HCT116 (cell line): Measurements from ENCODE around the gene PRR14. TPM values are rescaled to one million over a fixed set of nuclear protein-coding genes. Genes with fewer than 3 reads are reported as not detected.

Experiments
- ATAC-seq: fragments of 200-7000 bp; cut with Tn5 transposase; 2 replicates; pipeline ENCODE4 v1.9.1; 2020; ENCODE audit warnings: mild to moderate bottlenecking, moderate library complexity
- BruUV-seq: library from RNA; stranded (reverse); fragments of 400-500 nt; replicated peaks from 2 replicates; lab custom pipeline; 2021; lab: Mats Ljungman, UMichigan
- CTCF ChIA-PET: fragments of 300-600 bp; sonication (Branson Sonifier 250); formaldehyde crosslinking; loops from one replicate; lab custom pipeline; 2021; ENCODE audit warnings: antibody characterized with exemption; lab: Charles Lee
- POLR2A ChIA-PET: fragments of 300-600, 350-600 bp; sonication (Branson Sonifier 250); formaldehyde crosslinking; loops from one replicate; lab custom pipeline; 2021; ENCODE audit warnings: antibody characterized with exemption; lab: Charles Lee
- RAD21 ChIA-PET, 2 experiments: fragments of 300-600 bp; sonication (Branson Sonifier 250); formaldehyde crosslinking; loops; one replicate each; lab custom pipeline; 2023; ENCODE audit warnings: low total read pairs in 2 of 2; ENCODE audit not compliant: uncharacterized antibody in 2 of 2, unreplicated experiment in 2 of 2, low non-redundant PET in 1 of 2; lab: Charles Lee
- DNase-seq: peaks from one replicate; pipeline ENCODE4 v3.0.0-alpha.2; 2010; ENCODE audit warnings: low read depth, low spot score
- H2AFZ ChIP-seq: fragments of 200-600 bp; shearing (Covaris generic), sonication (generic); 2 replicates; pipeline ENCODE4 v1.6.1; 2017; ENCODE audit warnings: low read depth, mixed run types, mixed read lengths, antibody characterized with exemption, low read length; ENCODE audit not compliant: poor library complexity, severe bottlenecking
- H3K27ac ChIP-seq: 2 replicates; pipeline ENCODE4 v1.5.1; 2012; ENCODE audit warnings: low read depth, low read length
- H3K27me3 ChIP-seq: fragments of 200-600 bp; sonication (generic); 2 replicates; pipeline ENCODE4 v1.6.1; 2016; ENCODE audit warnings: mixed run types, low read length, mixed read lengths; ENCODE audit not compliant: insufficient read depth
- H3K36me3 ChIP-seq, 2 experiments: fragments of 200-500 bp in 1 of 2; fragments of 200-600 bp in 1 of 2; sonication (Bioruptor generic) in 1 of 2; sonication (generic) in 1 of 2; 2 replicates each; pipeline versions ENCODE4 v1.5.1 to v1.6.1; 2014 to 2016; ENCODE audit warnings: low read length in 2 of 2, inconsistent platforms in 1 of 2, mixed read lengths in 1 of 2, mixed run types in 1 of 2; ENCODE audit not compliant: insufficient read depth in 2 of 2, control insufficient read depth in 1 of 2
- H3K4me1 ChIP-seq, 2 experiments: fragments of 200-600 bp in 1 of 2; sonication (generic) in 1 of 2; 2 replicates each; pipeline versions ENCODE4 v1.5.1 to v1.6.1; 2012 to 2017; ENCODE audit warnings: low read length in 2 of 2, inconsistent platforms in 1 of 2, mild to moderate bottlenecking in 1 of 2, mixed read lengths in 1 of 2, mixed run types in 1 of 2, moderate library complexity in 1 of 2; ENCODE audit not compliant: insufficient read depth in 2 of 2, control insufficient read depth in 1 of 2
- H3K4me2 ChIP-seq: fragments of 200-600 bp; sonication (generic); 2 replicates; pipeline ENCODE4 v1.6.1; 2017; ENCODE audit warnings: mixed run types, low read length, mixed read lengths
- H3K4me3 ChIP-seq, 2 experiments: fragments of 200-600 bp in 1 of 2; sonication (generic) in 1 of 2; replicated peaks in 1 of 2; 2 replicates each; pipeline ENCODE4 v1.5.1; 2011 to 2016; ENCODE audit warnings: low read length in 2 of 2, control low read depth in 1 of 2, low read depth in 1 of 2, mild to moderate bottlenecking in 1 of 2, mixed read lengths in 1 of 2, mixed run types in 1 of 2
- H3K79me2 ChIP-seq: fragments of 200-600 bp; sonication (generic); 2 replicates; pipeline ENCODE4 v1.6.1; 2017; ENCODE audit warnings: mild to moderate bottlenecking, mixed run types, low read length, moderate library complexity, mixed read lengths; ENCODE audit not compliant: insufficient read depth
- H3K9ac ChIP-seq: fragments of 200-600 bp; sonication (generic); 2 replicates; pipeline ENCODE4 v1.6.1; 2016; ENCODE audit warnings: low read length, mixed read lengths
- H3K9me2 ChIP-seq: fragments of 200-600 bp; sonication (generic), shearing (Covaris generic); 2 replicates; pipeline ENCODE4 v1.6.1; 2017; ENCODE audit warnings: mixed run types, mild to moderate bottlenecking, moderate library complexity; ENCODE audit not compliant: insufficient read depth
- H3K9me3 ChIP-seq, 2 experiments: fragments of 200-500 bp in 1 of 2; fragments of 200-600 bp in 1 of 2; sonication (Bioruptor generic) in 1 of 2; sonication (generic) in 1 of 2; 2 replicates each; pipeline ENCODE4 v1.6.1; 2014 to 2017; ENCODE audit warnings: low read length in 2 of 2, mixed read lengths in 2 of 2, inconsistent platforms in 1 of 2, low read depth in 1 of 2, mild to moderate bottlenecking in 1 of 2, mixed run types in 1 of 2, moderate library complexity in 1 of 2; ENCODE audit not compliant: control insufficient read depth in 1 of 2, insufficient read depth in 1 of 2
- H4K20me1 ChIP-seq: fragments of 200-600 bp; sonication (generic), shearing (Covaris generic); 2 replicates; pipeline ENCODE4 v1.6.1; 2017; ENCODE audit warnings: mixed run types, mild to moderate bottlenecking, moderate library complexity; ENCODE audit not compliant: insufficient read depth
- CEBPB ChIP-seq: IDR thresholded peaks from 2 replicates; pipeline ENCODE4 v1.6.1; 2012; ENCODE audit warnings: low read depth
- CTCF ChIP-seq, 3 experiments: fragments of 200-600 bp in 1 of 3; sonication (generic) in 1 of 3; IDR thresholded peaks in 2 of 3; conservative IDR thresholded peaks in 1 of 3; 2 replicates each; pipeline ENCODE4 v1.5.1; 2012 to 2017; ENCODE audit warnings: low read depth in 2 of 3, low read length in 2 of 3, antibody characterized with exemption in 1 of 3, borderline replicate concordance in 1 of 3, control low read depth in 1 of 3, mild to moderate bottlenecking in 1 of 3, mixed read lengths in 1 of 3, mixed run types in 1 of 3, moderate library complexity in 1 of 3; ENCODE audit not compliant: insufficient read depth in 1 of 3
- EGR1 ChIP-seq: IDR thresholded peaks from 2 replicates; pipeline ENCODE4 v1.6.1; 2012; ENCODE audit warnings: low read depth
- ELF1 ChIP-seq: IDR thresholded peaks from 2 replicates; pipeline ENCODE4 v1.6.1; 2012; ENCODE audit warnings: low read depth, borderline replicate concordance
- EZH2 ChIP-seq: fragments of 200-600 bp; sonication (generic); IDR thresholded peaks from 2 replicates; pipeline ENCODE4 v1.6.1; 2017; ENCODE audit warnings: antibody characterized with exemption, mixed run types
- EZH2phosphoT487 ChIP-seq: fragments of 200-600 bp; IDR thresholded peaks from 2 replicates; pipeline ENCODE4 v1.6.1; 2018; ENCODE audit warnings: antibody characterized with exemption, borderline replicate concordance
- SIN3A ChIP-seq: IDR thresholded peaks from 2 replicates; pipeline ENCODE4 v1.6.1; 2012; ENCODE audit warnings: low read depth
- SP1 ChIP-seq: IDR thresholded peaks from 2 replicates; pipeline ENCODE4 v1.6.1; 2012; ENCODE audit warnings: low read depth
- SRF ChIP-seq: IDR thresholded peaks from 2 replicates; pipeline ENCODE4 v1.6.1; 2012; ENCODE audit warnings: low read depth
- TCF7L2 ChIP-seq: IDR thresholded peaks from 2 replicates; pipeline ENCODE4 v1.7.0; 2011; ENCODE audit warnings: borderline replicate concordance, inconsistent platforms; ENCODE audit not compliant: insufficient read depth, insufficient read length; ENCODE audit errors: extremely low read depth
- YY1 ChIP-seq: IDR thresholded peaks from 2 replicates; pipeline ENCODE4 v1.6.1; 2011; ENCODE audit warnings: low read length, low read depth, moderate library complexity, mild to moderate bottlenecking; ENCODE audit not compliant: insufficient replicate concordance; ENCODE audit errors: extremely low read depth
- ZNF274 ChIP-seq: fragments of 200-500 bp; sonication (Bioruptor generic); IDR thresholded peaks from 2 replicates; pipeline ENCODE4 v1.6.1; 2014; ENCODE audit warnings: mild to moderate bottlenecking, low read depth, low read length, inconsistent platforms
- intact Hi-C: fragments of 100-400 bp; cut with micrococcal nuclease; formaldehyde crosslinking; loops from 2 replicates; pipeline ENCODE4 v1.10.0; 2022
- total RNA-seq: library from RNA; stranded (reverse); gene quantifications from one replicate; pipeline ENCODE4 v1.2.1, GENCODE V29; 2021; ENCODE audit not compliant: unreplicated experiment
- TF ChIP-seq, protein P1 (sequence below): IDR thresholded peaks from 2 replicates; pipeline ENCODE4 v1.6.1; 2012
- TF ChIP-seq, protein P2 (sequence below): IDR thresholded peaks from 2 replicates; pipeline ENCODE4 v1.6.1; 2012; ENCODE audit warnings: low read depth
- TF ChIP-seq, protein P3 (sequence below): IDR thresholded peaks from 2 replicates; pipeline ENCODE4 v1.6.1; 2012
- TF ChIP-seq, protein P4 (sequence below): IDR thresholded peaks from 2 replicates; pipeline ENCODE4 v1.6.1; 2011; ENCODE audit warnings: mild to moderate bottlenecking, low read length, moderate library complexity; ENCODE audit not compliant: insufficient replicate concordance; ENCODE audit errors: extremely low read depth

PRR14 gene
- total RNA-seq, 1 experiment from 2014 or later: 56.2 TPM

DNA sequence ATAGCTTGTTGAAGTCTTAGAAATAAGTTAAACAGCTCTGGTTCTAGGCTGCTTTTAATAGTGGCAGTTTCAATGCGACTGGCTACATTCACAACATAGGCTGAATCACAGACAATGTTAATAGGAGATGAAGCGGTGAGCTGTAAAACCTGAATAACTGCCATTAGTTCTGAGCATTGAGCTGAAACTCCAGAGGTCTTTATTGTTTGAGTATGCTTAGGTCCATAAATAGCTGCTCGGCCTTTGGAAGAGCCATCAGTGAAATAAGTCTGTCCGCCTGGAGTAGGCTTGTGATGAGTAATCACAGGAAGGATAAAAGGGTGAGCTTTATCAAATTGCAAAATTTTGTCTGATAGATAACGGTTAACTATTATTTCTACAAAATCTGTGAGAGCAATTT is 31.1 kb upstream of the PRR14 start:
- H3K4me2 ChIP-seq: no peak overlapping the region
- RAD21 ChIA-PET: no interaction called here
- TF ChIP-seq YY1 (no peak), SP1 (no peak), SRF (no peak), CTCF (IDR thresholded peaks at IDR 0.05 in 2 of 3, conservative IDR thresholded peaks at IDR 0.05 in 1 of 3; ENCODE audit: borderline replicate concordance in 1 of 3, insufficient read depth in 1 of 3, low read depth in 2 of 3, low read length in 2 of 3) (no peak), EZH2phosphoT487 (no peak), EZH2 (no peak), SIN3A (no peak), TCF7L2 (no peak), CEBPB (no peak), EGR1 (no peak), ELF1 (no peak), ZNF274 (no peak)
- TF ChIP-seq, protein P1, sequence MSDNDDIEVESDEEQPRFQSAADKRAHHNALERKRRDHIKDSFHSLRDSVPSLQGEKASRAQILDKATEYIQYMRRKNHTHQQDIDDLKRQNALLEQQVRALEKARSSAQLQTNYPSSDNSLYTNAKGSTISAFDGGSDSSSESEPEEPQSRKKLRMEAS: no peak
- TF ChIP-seq, protein P2, sequence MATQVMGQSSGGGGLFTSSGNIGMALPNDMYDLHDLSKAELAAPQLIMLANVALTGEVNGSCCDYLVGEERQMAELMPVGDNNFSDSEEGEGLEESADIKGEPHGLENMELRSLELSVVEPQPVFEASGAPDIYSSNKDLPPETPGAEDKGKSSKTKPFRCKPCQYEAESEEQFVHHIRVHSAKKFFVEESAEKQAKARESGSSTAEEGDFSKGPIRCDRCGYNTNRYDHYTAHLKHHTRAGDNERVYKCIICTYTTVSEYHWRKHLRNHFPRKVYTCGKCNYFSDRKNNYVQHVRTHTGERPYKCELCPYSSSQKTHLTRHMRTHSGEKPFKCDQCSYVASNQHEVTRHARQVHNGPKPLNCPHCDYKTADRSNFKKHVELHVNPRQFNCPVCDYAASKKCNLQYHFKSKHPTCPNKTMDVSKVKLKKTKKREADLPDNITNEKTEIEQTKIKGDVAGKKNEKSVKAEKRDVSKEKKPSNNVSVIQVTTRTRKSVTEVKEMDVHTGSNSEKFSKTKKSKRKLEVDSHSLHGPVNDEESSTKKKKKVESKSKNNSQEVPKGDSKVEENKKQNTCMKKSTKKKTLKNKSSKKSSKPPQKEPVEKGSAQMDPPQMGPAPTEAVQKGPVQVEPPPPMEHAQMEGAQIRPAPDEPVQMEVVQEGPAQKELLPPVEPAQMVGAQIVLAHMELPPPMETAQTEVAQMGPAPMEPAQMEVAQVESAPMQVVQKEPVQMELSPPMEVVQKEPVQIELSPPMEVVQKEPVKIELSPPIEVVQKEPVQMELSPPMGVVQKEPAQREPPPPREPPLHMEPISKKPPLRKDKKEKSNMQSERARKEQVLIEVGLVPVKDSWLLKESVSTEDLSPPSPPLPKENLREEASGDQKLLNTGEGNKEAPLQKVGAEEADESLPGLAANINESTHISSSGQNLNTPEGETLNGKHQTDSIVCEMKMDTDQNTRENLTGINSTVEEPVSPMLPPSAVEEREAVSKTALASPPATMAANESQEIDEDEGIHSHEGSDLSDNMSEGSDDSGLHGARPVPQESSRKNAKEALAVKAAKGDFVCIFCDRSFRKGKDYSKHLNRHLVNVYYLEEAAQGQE: no peak
- TF ChIP-seq, protein P3, sequence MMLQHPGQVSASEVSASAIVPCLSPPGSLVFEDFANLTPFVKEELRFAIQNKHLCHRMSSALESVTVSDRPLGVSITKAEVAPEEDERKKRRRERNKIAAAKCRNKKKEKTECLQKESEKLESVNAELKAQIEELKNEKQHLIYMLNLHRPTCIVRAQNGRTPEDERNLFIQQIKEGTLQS: no peak
- TF ChIP-seq, protein P4, sequence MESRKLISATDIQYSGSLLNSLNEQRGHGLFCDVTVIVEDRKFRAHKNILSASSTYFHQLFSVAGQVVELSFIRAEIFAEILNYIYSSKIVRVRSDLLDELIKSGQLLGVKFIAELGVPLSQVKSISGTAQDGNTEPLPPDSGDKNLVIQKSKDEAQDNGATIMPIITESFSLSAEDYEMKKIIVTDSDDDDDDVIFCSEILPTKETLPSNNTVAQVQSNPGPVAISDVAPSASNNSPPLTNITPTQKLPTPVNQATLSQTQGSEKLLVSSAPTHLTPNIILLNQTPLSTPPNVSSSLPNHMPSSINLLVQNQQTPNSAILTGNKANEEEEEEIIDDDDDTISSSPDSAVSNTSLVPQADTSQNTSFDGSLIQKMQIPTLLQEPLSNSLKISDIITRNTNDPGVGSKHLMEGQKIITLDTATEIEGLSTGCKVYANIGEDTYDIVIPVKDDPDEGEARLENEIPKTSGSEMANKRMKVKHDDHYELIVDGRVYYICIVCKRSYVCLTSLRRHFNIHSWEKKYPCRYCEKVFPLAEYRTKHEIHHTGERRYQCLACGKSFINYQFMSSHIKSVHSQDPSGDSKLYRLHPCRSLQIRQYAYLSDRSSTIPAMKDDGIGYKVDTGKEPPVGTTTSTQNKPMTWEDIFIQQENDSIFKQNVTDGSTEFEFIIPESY: no peak
- CTCF ChIA-PET: interaction anchor here (1.2 kb wide), 1 partner anchor 210 kb away, joined by 3 read pairs; no protein-coding TSS in a partner anchor
- no peaks in the 10 kb centered on the region for H4K20me1 ChIP-seq
- no peak overlapping the region for H3K4me3 ChIP-seq
- H3K27me3 ChIP-seq: no peaks in the 10 kb centered on the region
- H3K9ac ChIP-seq: no peak overlapping the region
- no peaks in the 10 kb centered on the region for H3K36me3 ChIP-seq
- no peak overlapping the region for H3K27ac ChIP-seq
- H3K79me2 ChIP-seq: no peaks in the 10 kb centered on the region
- intact Hi-C loops: no loop called here
- no peak overlapping the region for H2AFZ ChIP-seq
- ATAC-seq (no peak), DNase-seq (no peak)
- POLR2A ChIA-PET: interaction anchor here (0.6 kb wide), 1 partner anchor 16 kb away, joined by 6 read pairs; no protein-coding TSS in a partner anchor
- H3K4me1 ChIP-seq: peaks cover 0 to 4% of the 10 kb centered on the region in 2 experiments; a peak in 1 of 4 replicates
- no TSS peak for BruUV-seq
- H3K9me2 ChIP-seq: no peaks in the 10 kb centered on the region
- H3K9me3 ChIP-seq: peaks cover 0 to 9% of the 10 kb centered on the region in 2 experiments; a peak in 2 of 4 replicates
